ENCODE data around the gene HSBP1L1. TPM values are rescaled to one million over a fixed set of nuclear protein-coding genes. Genes with fewer than 3 reads are reported as not detected.

Gene HSBP1L1
- total RNA-seq, 2 donors from 2014 or later = 1.2 to 6.2 TPM

- H3K4me1 Mint-ChIP-seq (ENCODE audit: low read depth in 2 of 2) = peaks cover 21 to 23% of the 10 kb centered on the region in 2 donors
- ATAC-seq (peak in 1 of 2 donors; percentile 21), DNase-seq (ENCODE audit: low spot score) (no peak)
- no peaks in the 10 kb centered on the region for H3K36me3 Mint-ChIP-seq
- H3K27ac Mint-ChIP-seq = peak overlapping the region in 1 of 2 donors; percentile 50
- peak overlapping the region; percentile 64 for H3K4me3 Mint-ChIP-seq
- no peaks in the 10 kb centered on the region for H3K9me3 Mint-ChIP-seq
- peaks cover 0 to 10% of the 10 kb centered on the region in 2 donors for H3K27me3 Mint-ChIP-seq
These were observed 868 bp downstream of the HSBP1L1 start for GRCh38 chr18:79965119-79965902.

GRCh38 chr18:79970419-79971133 is 6.1 kb downstream of the HSBP1L1 start:
- Mint-ChIP-seq H3K4me1 (ENCODE audit: low read depth in 2 of 2) (peaks cover 10 to 24% of the 10 kb centered on the region in 2 donors), H3K9me3 (no peaks in the 10 kb centered on the region), H3K27ac (no peak overlapping the region), H3K4me3 (no peak overlapping the region), H3K27me3 (no peaks in the 10 kb centered on the region), H3K36me3 (peaks cover 8% of the 10 kb centered on the region)
- ATAC-seq (no peak), DNase-seq (ENCODE audit: low spot score) (no peak)

DNA sequence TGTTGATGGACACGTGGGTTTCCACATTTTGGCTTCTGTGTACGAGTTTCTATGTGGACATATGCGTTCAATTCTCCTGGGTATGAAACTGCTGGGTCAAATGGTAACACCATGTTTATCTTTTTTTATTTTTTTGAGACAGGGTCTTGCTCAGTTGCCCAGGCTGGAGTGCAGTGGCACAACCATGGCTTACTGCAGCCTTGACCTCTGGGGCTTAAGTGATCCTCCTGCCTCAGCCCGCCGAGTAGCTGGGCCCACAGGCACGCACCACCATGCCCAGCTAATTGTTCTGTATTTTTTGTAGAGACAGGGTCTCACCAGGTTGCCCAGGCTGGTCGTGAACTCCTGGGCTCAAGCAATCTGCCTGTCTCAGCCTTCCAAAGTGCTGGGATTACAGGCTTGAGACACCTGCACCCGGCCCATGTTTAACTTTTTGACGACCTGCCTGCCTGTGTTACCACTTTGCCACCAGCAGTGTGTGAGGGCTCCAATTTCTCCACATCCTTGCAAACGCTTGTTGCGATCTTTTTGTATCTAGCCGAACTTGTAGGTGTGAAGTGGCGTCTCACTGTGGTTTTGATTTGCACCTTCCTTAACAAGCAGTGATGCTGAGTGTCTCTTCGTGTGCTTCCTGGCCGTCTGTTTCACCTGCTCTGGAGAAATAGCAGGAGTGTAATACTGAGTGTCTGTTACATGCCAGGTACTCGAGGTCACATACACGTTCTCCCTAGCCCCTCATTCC is 6.9 kb downstream of the HSBP1L1 start:
- H3K9me3 Mint-ChIP-seq = no peaks in the 10 kb centered on the region
- H3K4me1 Mint-ChIP-seq (ENCODE audit: low read depth in 2 of 2) = peaks cover 8 to 23% of the 10 kb centered on the region in 2 donors
- peaks cover 11% of the 10 kb centered on the region for H3K36me3 Mint-ChIP-seq
- no peak overlapping the region for H3K4me3 Mint-ChIP-seq
- H3K27me3 Mint-ChIP-seq = no peaks in the 10 kb centered on the region
- peak overlapping the region in 1 of 2 donors; percentile 29 for H3K27ac Mint-ChIP-seq
- ATAC-seq = peak in 1 of 2 donors; percentile 17
- no peak for DNase-seq (ENCODE audit: low spot score)

GRCh38 chr18:79971986-79972385 is 7.5 kb downstream of the HSBP1L1 start:
- Mint-ChIP-seq H3K4me1 (ENCODE audit: low read depth in 2 of 2) (peaks cover 8 to 23% of the 10 kb centered on the region in 2 donors), H3K36me3 (peaks cover 11% of the 10 kb centered on the region), H3K4me3 (no peak overlapping the region), H3K27me3 (no peaks in the 10 kb centered on the region), H3K27ac (peak overlapping the region in 1 of 2 donors; percentile 29), H3K9me3 (no peaks in the 10 kb centered on the region)
- DNase-seq (ENCODE audit: low spot score) = no peak
- no peak for ATAC-seq

- Mint-ChIP-seq H3K4me1 (ENCODE audit: low read depth in 2 of 2) (peaks cover 8 to 23% of the 10 kb centered on the region in 2 donors), H3K27me3 (no peaks in the 10 kb centered on the region), H3K4me3 (no peak overlapping the region), H3K36me3 (peaks cover 11% of the 10 kb centered on the region), H3K9me3 (no peaks in the 10 kb centered on the region), H3K27ac (no peak overlapping the region)
- DNase-seq (ENCODE audit: low spot score) (no peak), ATAC-seq (no peak)
These were observed 8.3 kb downstream of the HSBP1L1 start for GRCh38 chr18:79972720-79973119.

- no peak for DNase-seq (ENCODE audit: low spot score)
- H3K27me3 Mint-ChIP-seq = no peaks in the 10 kb centered on the region
- H3K9me3 Mint-ChIP-seq = no peaks in the 10 kb centered on the region
- peaks cover 13 to 27% of the 10 kb centered on the region in 2 donors for H3K4me1 Mint-ChIP-seq (ENCODE audit: low read depth in 2 of 2)
- peaks cover 11% of the 10 kb centered on the region for H3K36me3 Mint-ChIP-seq
- ATAC-seq = no peak
- H3K4me3 Mint-ChIP-seq = no peak overlapping the region
- no peak overlapping the region for H3K27ac Mint-ChIP-seq
These were observed 9.1 kb downstream of the HSBP1L1 start for GRCh38 chr18:79973517-79973916.

DNA sequence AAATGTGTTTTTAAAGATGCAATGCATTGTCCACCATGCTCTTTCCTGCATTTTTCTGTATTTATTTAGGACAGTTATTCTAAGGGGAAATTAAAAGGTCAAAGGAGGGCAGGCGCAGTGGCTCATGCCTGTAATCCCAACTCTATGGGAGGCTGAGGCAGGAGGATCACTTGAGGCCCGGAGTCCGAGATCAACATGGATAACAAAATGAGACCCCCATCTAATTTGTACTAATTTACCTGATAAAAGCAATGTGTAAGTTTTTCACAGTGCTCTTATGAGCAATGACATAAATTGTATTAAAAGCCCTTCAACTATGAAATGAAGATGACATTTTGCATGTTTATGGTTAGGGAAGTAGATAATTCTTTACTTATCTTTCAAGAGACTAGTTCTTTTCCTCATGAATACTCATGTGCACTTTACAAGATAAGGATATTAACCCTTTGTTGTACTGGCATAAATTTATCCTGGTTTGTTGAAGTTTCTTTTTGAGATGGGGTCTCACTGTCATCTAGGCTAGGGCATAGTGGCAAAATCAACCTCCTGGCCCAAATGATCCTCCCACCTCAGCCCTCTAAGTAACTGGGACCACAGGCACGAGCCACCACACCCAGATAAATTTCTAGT is 9.7 kb downstream of the HSBP1L1 start:
- Mint-ChIP-seq H3K27ac (no peak overlapping the region), H3K36me3 (peaks cover 11% of the 10 kb centered on the region), H3K9me3 (no peaks in the 10 kb centered on the region)

GRCh38 chr18:79975043-79975442 is 10.6 kb downstream of the HSBP1L1 start:
- no peak for ATAC-seq
- Mint-ChIP-seq H3K36me3 (peaks cover 11% of the 10 kb centered on the region), H3K9me3 (no peaks in the 10 kb centered on the region), H3K27ac (no peak overlapping the region), H3K27me3 (no peaks in the 10 kb centered on the region), H3K4me3 (no peak overlapping the region), H3K4me1 (ENCODE audit: low read depth in 2 of 2) (peaks cover 19 to 36% of the 10 kb centered on the region in 2 donors)
- no peak for DNase-seq (ENCODE audit: low spot score)

More for the DNA sequence above, 9.7 kb downstream of the HSBP1L1 start:
- Mint-ChIP-seq H3K4me1 (ENCODE audit: low read depth in 2 of 2) (peaks cover 13 to 28% of the 10 kb centered on the region in 2 donors), H3K27me3 (no peaks in the 10 kb centered on the region), H3K4me3 (no peak overlapping the region)
- no peak for DNase-seq (ENCODE audit: low spot score)
- no peak for ATAC-seq

DNA sequence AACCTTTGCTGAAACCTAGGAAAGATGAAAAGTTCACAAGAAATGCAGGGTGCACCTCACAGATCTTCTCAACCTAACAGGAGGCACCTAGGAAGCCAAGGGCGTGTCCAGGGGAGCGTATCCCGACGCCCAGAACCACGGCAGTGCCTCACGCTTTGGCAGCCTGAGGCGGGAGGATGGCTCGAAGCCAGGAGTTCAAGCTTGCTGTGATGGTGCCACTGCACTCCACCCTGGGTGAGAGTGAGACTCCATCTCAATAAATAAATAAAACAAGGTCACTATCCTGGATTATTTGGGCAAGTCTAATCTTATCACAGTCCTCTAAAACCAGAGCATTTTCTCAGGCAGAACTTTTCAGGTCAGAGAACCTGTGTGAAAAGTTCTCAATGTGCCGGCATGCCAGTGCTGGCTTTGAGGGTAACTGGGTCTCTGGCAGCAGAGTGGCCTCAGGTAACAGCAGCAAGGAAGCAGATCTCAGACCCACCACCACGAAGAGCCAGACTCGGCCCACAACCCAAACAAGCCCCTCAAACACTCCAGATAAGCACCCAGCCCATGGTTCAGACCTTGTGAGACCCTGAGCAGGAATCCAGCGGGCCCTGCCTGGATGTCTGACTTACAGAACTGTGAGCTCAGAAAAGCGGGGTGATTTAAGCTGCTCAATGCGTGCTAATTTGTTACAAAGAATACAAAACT is 11.7 kb downstream of the HSBP1L1 start:
- DNase-seq (ENCODE audit: low spot score) = no peak
- H3K9me3 Mint-ChIP-seq = no peaks in the 10 kb centered on the region
- no peak for ATAC-seq
- H3K4me1 Mint-ChIP-seq (ENCODE audit: low read depth in 2 of 2) = peaks cover 22 to 33% of the 10 kb centered on the region in 2 donors
- peaks cover 11% of the 10 kb centered on the region for H3K36me3 Mint-ChIP-seq
- peak overlapping the region in 1 of 2 donors; percentile 43 for H3K27ac Mint-ChIP-seq
- H3K27me3 Mint-ChIP-seq = no peaks in the 10 kb centered on the region
- no peak overlapping the region for H3K4me3 Mint-ChIP-seq

DNA sequence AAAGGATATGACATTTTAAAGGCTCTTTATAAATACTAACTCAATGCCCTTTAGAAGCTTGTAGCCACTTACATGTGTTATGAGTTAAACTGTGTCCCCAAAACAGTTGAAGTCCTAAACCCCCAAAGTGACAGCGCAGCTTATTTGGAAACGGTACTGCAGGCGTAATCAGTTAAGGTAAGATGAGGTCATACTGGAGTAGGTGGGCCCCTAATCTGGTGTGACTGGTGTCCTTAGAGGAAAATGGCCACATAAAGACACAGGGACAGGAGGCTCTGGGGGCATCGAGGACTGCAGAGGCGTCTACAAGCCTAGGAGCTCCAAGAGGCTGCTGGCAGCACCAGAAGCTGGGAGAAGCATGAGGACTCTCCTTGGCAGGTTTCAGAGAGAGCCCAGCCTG is 15.4 kb downstream of the HSBP1L1 start:
- H3K4me3 Mint-ChIP-seq = no peak overlapping the region
- no peaks in the 10 kb centered on the region for H3K9me3 Mint-ChIP-seq
- DNase-seq (ENCODE audit: low spot score) (no peak), ATAC-seq (no peak)
- no peaks in the 10 kb centered on the region for H3K27me3 Mint-ChIP-seq
- H3K36me3 Mint-ChIP-seq = peaks cover 7% of the 10 kb centered on the region
- H3K27ac Mint-ChIP-seq = no peak overlapping the region
- H3K4me1 Mint-ChIP-seq (ENCODE audit: low read depth in 2 of 2) = peaks cover 40 to 46% of the 10 kb centered on the region in 2 donors

GRCh38 chr18:79980585-79980984 is 16.1 kb downstream of the HSBP1L1 start:
- ATAC-seq = no peak
- Mint-ChIP-seq H3K4me3 (no peak overlapping the region), H3K9me3 (no peaks in the 10 kb centered on the region), H3K4me1 (ENCODE audit: low read depth in 2 of 2) (peaks cover 40 to 45% of the 10 kb centered on the region in 2 donors), H3K27me3 (no peaks in the 10 kb centered on the region), H3K36me3 (peaks cover 2% of the 10 kb centered on the region), H3K27ac (no peak overlapping the region)
- no peak for DNase-seq (ENCODE audit: low spot score)

GRCh38 chr18:79982736-79983135 is 18.3 kb downstream of the HSBP1L1 start:
- Mint-ChIP-seq H3K36me3 (no peaks in the 10 kb centered on the region), H3K27me3 (no peaks in the 10 kb centered on the region), H3K27ac (peak overlapping the region in 1 of 2 donors; percentile 69), H3K4me1 (ENCODE audit: low read depth in 2 of 2) (peaks cover 53 to 54% of the 10 kb centered on the region in 2 donors), H3K9me3 (no peaks in the 10 kb centered on the region), H3K4me3 (peak overlapping the region; percentile 36)
- ATAC-seq (peak in 1 of 2 donors; percentile 74), DNase-seq (ENCODE audit: low spot score) (no peak)

- no peaks in the 10 kb centered on the region for H3K9me3 Mint-ChIP-seq
- H3K4me3 Mint-ChIP-seq = no peak overlapping the region
- ATAC-seq (no peak), DNase-seq (ENCODE audit: low spot score) (no peak)
- peaks cover 49 to 50% of the 10 kb centered on the region in 2 donors for H3K4me1 Mint-ChIP-seq (ENCODE audit: low read depth in 2 of 2)
- no peak overlapping the region for H3K27ac Mint-ChIP-seq
- H3K36me3 Mint-ChIP-seq = no peaks in the 10 kb centered on the region
- no peaks in the 10 kb centered on the region for H3K27me3 Mint-ChIP-seq
These were observed 18.8 kb downstream of the HSBP1L1 start for GRCh38 chr18:79983253-79983652.
